Memory B cell (primary cell): ENCODE results near the gene ELF4.
A peak's percentile ranks its signal among the peaks of the same experiment; 100 is the strongest.

Source experiments
- ATAC-seq: fragments of 150-1000 bp; cut with Tn5 transposase; 2 replicates; pipeline ENCODE4 v1.10.0; 2021; ENCODE audit warnings: low read depth, mild to moderate bottlenecking, moderate library complexity
- DNase-seq, 2 donors: peaks; one replicate each; pipeline ENCODE4 v3.0.0; 2022; ENCODE audit warnings: low spot score in 2 of 2
- H3K27ac Mint-ChIP-seq: one replicate; pipeline ENCODE4 v1.8.0; 2022; ENCODE audit warnings: mild to moderate bottlenecking, moderate library complexity, mixed read lengths
- H3K27me3 Mint-ChIP-seq: one replicate; pipeline ENCODE4 v1.8.0; 2022; ENCODE audit warnings: mixed read lengths
- H3K36me3 Mint-ChIP-seq: one replicate; pipeline ENCODE4 v1.8.0; 2022; ENCODE audit warnings: mild to moderate bottlenecking, mixed read lengths
- H3K4me1 Mint-ChIP-seq: one replicate; pipeline ENCODE4 v1.8.0; 2022; ENCODE audit warnings: mixed read lengths
- H3K4me3 Mint-ChIP-seq: one replicate; pipeline ENCODE4 v1.8.0; 2022; ENCODE audit warnings: mild to moderate bottlenecking, moderate library complexity, mixed read lengths
- H3K9me3 Mint-ChIP-seq: one replicate; pipeline ENCODE4 v1.8.0; 2022; ENCODE audit warnings: mixed read lengths

ELF4 gene

DNA sequence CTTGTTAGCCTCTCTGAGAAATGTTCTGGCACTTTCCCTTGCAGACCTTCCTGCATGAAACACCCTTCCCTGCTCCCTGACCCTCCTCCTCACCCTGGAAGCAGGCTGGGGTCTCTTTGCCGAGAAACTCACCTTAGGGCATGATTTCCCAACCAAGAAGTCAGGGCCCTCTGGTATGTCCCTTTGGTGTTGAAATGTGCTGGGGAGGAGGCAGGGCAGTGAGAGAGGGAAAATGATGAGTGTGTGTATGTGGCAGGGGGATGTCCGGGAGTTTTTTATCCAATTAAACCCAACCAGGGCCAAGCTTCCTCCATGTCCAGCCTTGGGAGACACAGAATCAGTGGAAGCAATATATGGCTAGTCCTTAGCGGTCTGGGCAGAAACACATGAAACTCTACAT lies 5.1 kb downstream of the ELF4 start:
- no peak for ATAC-seq
- H3K9me3 Mint-ChIP-seq, result no peaks in the 10 kb centered on the region
- H3K27me3 Mint-ChIP-seq, result no peaks in the 10 kb centered on the region
- peak overlapping the region; percentile 35 for H3K27ac Mint-ChIP-seq
- no peak for DNase-seq
- peaks cover 33% of the 10 kb centered on the region for H3K4me1 Mint-ChIP-seq
- H3K4me3 Mint-ChIP-seq, result no peak overlapping the region
- peaks cover 6% of the 10 kb centered on the region for H3K36me3 Mint-ChIP-seq

DNA sequence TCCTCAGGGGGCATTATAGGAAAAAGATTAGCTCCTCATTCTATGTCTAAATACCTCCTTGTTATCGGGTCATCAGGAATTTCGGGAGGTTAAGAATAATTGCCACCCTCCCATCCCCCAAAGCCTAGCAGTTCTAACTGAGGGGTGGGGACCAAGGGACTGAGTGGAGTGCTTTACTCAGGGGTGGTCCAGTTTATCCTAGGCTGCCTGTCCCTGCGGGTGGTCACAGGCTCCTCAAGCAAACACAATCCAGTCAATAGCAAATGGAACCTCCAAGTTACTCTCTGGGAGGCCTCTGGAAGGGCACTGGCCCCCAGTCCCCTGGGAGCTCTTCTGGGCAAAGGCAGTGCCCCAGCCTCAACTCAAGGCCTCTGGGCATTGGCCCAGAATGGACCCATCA lies 6.7 kb downstream of the ELF4 start:
- H3K4me3 Mint-ChIP-seq, result no peak overlapping the region
- peaks cover 33% of the 10 kb centered on the region for H3K4me1 Mint-ChIP-seq
- H3K27me3 Mint-ChIP-seq, result no peaks in the 10 kb centered on the region
- no peak for DNase-seq
- peaks cover 6% of the 10 kb centered on the region for H3K36me3 Mint-ChIP-seq
- no peak overlapping the region for H3K27ac Mint-ChIP-seq
- no peaks in the 10 kb centered on the region for H3K9me3 Mint-ChIP-seq
- ATAC-seq, result no peak

DNA sequence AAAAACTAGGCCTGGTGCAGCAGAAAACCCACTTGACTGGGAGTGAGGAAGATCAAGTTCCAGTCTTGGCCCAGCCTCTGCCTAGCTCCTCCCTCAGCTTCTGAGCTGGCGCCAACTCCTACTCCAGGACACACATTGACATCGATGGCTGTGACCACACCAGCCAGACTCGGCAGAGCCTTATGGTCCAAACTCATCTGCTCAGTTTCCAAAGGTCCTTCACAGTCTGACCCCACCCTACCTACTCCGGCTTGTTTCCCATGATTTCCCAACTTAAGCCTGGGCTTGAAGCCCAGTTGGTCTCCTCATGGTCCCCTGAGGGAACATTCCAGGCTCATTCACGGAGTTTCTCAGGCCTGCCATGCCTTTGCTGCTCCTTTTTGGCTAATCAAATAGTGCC lies 10.1 kb downstream of the ELF4 start:
- ATAC-seq (no peak), DNase-seq (no peak)
- Mint-ChIP-seq H3K9me3 (no peaks in the 10 kb centered on the region), H3K4me3 (no peak overlapping the region), H3K27ac (peak overlapping the region; percentile 63), H3K36me3 (peaks cover 4% of the 10 kb centered on the region), H3K4me1 (peaks cover 23% of the 10 kb centered on the region), H3K27me3 (no peaks in the 10 kb centered on the region)

DNA sequence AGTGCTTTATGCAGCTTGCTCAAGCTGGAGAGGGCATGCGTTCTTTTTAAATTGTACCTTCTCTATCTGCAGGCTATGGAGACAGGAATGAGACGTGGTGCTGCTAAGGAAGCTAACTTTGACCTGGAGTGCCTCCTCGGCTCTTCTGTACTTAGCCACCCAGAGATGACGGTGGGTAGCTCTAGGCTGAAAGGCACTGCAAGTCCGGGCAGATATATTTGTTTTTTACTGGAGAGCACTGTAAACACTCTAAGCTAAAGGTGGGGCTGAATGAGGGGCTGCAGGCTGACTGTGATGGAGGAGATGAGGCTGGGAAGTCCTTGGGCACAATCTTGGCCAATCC lies 12.1 kb downstream of the ELF4 start:
- H3K36me3 Mint-ChIP-seq, result peaks cover 2% of the 10 kb centered on the region
- DNase-seq (no peak), ATAC-seq (no peak)
- no peaks in the 10 kb centered on the region for H3K27me3 Mint-ChIP-seq
- no peaks in the 10 kb centered on the region for H3K9me3 Mint-ChIP-seq
- no peak overlapping the region for H3K4me3 Mint-ChIP-seq
- peaks cover 12% of the 10 kb centered on the region for H3K4me1 Mint-ChIP-seq
- H3K27ac Mint-ChIP-seq, result no peak overlapping the region

DNA sequence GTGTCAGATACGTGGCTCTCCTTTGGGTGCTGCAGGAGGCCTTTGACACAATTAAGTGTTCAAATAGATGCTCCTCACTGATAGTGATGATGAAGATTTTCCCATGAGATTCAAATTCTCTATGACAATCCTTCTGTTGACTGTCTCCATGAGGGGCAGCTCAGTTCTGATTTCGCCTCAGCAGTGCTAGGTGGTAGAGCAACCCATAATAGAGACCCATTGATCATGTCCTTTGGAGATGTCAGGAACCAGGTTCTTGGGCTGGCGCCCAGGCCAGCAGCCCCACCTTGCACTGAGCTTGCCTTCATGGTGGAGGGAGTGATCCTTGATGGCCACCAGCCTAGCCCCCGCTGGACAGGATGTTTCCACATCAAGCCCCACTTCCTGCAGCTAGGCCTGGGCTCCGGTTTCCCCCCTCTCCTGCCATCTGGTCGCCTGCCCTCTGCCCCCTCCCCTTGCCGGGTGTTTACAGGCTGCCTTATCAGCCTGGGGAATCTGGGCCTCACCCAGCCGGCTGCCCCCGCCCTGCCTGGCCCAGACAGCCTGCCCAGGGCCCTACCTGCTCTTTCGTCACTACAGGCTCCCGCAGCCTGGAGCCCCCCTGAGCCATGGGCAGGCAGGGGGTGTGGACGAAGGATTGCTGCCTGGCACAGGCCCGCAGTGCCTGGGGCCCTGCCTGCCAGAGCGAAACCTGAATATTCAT lies 12.6 kb downstream of the ELF4 start:
- H3K36me3 Mint-ChIP-seq, result peaks cover 2% of the 10 kb centered on the region

DNA sequence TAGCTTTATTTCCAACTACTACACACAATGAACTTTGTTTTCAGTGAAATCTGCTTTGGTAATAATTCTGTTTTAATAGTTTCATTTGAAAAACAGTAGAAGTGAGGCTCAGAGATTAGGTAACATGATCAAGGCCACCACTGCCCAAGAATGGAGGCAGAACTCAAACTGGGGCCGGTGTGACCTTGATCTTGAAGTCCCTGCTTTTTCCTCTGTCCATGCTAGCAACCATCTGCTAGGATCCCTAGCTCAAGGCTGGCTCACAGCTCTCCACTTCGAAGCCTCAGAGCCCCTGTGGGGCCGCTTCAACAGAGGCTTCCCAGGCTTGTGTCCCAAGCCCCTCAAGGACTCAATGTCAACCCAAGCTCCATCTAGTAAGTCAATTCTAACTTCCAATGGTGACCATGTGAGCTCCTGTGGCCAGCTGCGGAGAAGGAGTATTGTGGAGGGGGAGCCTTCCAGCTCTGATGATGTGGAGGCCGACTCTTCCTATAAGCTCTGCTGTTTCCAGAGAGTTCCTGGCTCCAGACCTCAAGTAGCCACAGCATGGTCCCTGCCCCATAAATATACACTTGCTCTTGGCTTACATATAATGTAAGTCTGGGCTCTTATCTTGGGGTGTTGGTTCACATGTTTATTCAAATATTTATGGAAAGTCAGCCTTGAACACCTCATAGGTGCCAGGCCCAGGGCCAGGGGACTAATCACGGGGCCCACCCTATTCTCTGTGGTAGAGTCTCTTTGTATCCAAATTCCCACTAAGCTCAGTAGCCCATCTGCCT lies 14.9 kb downstream of the ELF4 start:
- H3K27me3 Mint-ChIP-seq, result no peaks in the 10 kb centered on the region
- DNase-seq, result no peak
- peak overlapping the region; percentile 41 for H3K27ac Mint-ChIP-seq
- ATAC-seq, result no peak
- no peak overlapping the region for H3K4me3 Mint-ChIP-seq
- no peaks in the 10 kb centered on the region for H3K36me3 Mint-ChIP-seq
- peaks cover 12% of the 10 kb centered on the region for H3K4me1 Mint-ChIP-seq
- H3K9me3 Mint-ChIP-seq, result no peaks in the 10 kb centered on the region

More for the DNA sequence above, 12.6 kb downstream of the ELF4 start:
- Mint-ChIP-seq H3K27ac (no peak overlapping the region), H3K4me3 (no peak overlapping the region), H3K9me3 (no peaks in the 10 kb centered on the region), H3K4me1 (peaks cover 8% of the 10 kb centered on the region), H3K27me3 (no peaks in the 10 kb centered on the region)
- no peak for DNase-seq
- no peak for ATAC-seq

DNA sequence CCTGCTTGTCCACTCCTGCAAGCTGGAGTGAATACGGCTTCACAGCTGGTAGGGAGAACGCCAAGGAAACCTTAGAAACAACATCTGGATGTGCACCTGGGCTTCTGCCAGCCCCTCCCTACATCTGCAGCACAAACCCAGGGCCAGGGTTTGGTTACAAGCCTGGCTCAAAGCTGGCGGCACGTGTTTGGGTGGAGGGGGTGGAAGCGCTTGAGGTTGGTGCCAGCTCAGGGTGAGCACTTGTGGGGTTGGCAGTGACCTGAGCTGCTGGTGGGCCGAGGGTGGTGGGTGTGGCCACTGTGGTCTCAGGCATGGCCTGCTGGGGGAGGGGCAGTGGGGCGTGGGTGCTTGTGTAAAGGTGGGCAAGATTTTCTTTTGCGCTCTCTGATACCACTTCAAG lies 15.6 kb downstream of the ELF4 start:
- Mint-ChIP-seq H3K4me1 (peaks cover 14% of the 10 kb centered on the region), H3K9me3 (no peaks in the 10 kb centered on the region), H3K36me3 (no peaks in the 10 kb centered on the region), H3K27me3 (no peaks in the 10 kb centered on the region), H3K27ac (peak overlapping the region; percentile 41), H3K4me3 (no peak overlapping the region)
- DNase-seq (no peak), ATAC-seq (no peak)

DNA sequence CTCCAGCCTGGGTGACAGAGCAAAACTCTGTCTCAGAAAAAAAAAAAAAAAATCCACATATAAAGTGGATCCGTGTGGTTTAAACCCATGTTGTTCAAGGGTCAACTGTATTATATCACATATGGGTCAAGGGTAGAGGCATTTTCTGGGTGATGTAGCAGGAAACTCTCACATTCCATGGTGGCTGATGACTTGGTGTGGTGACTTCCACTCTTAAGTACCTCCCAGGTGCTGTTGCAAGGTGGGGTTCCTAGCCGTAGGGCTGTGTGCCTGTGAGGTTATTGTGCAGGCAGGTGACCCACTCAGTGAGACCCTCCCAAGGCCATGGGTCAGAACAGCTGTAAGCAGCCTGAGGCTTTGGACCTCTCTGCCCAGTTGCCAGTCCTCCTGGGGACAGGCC lies 17.0 kb downstream of the ELF4 start:
- Mint-ChIP-seq H3K9me3 (no peaks in the 10 kb centered on the region), H3K36me3 (no peaks in the 10 kb centered on the region), H3K27ac (no peak overlapping the region), H3K27me3 (no peaks in the 10 kb centered on the region), H3K4me1 (peaks cover 17% of the 10 kb centered on the region), H3K4me3 (no peak overlapping the region)
- DNase-seq (no peak), ATAC-seq (no peak)

DNA sequence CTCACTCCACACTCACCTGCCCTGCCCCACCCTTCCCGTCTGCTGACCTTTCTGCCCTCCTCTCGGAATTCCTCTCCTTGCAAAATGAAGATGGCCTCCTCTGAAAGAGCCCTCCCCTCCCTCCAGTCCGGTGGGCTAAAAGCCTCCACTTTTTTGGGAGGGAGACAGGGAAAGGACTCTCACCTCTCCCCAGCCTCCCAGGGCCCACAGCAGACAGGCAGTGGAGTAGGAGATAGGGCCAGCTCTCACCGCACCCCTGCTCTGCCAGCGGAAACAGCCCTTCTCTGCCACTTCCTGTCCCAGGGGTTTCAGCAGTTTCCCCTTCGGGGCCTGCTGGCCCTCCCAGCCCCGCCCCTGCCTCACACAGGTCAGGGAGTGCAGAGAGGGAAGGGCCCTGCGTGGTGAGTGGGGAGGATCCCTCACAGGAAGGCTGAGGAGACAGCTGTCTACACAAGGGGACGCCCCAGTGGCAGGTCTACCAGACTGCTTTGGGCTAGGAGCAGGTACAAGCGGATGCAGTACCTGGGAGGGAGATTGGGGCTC lies 18.2 kb downstream of the ELF4 start:
- H3K4me3 Mint-ChIP-seq, result peak overlapping the region; percentile 88
- H3K9me3 Mint-ChIP-seq, result no peaks in the 10 kb centered on the region
- H3K4me1 Mint-ChIP-seq, result peaks cover 19% of the 10 kb centered on the region
- no peaks in the 10 kb centered on the region for H3K27me3 Mint-ChIP-seq
- DNase-seq, result peak; percentile 58 to 70
- H3K36me3 Mint-ChIP-seq, result peaks cover 3% of the 10 kb centered on the region
- peak overlapping the region; percentile 87 for H3K27ac Mint-ChIP-seq
- ATAC-seq, result peak; percentile 94

DNA sequence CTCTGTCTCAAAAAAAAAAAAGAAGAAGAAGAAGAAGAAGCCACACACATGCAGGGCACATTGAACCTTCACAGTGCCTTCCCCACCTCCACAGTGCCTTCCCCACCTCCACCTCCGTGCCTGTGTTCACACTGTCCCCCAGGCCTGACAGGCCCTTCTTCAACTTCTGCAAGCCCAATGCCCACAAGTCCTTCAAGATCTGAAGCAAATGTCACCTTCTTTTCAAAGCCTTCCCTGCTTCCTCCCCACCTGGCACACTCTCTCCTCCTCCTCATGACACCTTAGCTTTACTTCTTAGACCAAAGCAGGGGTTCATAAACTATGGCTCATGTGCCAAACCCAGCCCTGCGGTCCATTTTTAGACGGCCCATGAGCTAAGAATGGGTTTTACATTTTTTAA lies 19.9 kb downstream of the ELF4 start:
- no peaks in the 10 kb centered on the region for H3K27me3 Mint-ChIP-seq
- H3K4me1 Mint-ChIP-seq, result peaks cover 27% of the 10 kb centered on the region
- no peaks in the 10 kb centered on the region for H3K9me3 Mint-ChIP-seq
- peaks cover 3% of the 10 kb centered on the region for H3K36me3 Mint-ChIP-seq
- H3K4me3 Mint-ChIP-seq, result peak overlapping the region; percentile 72
- no peak for ATAC-seq
- peak overlapping the region; percentile 80 for H3K27ac Mint-ChIP-seq
- no peak for DNase-seq

DNA sequence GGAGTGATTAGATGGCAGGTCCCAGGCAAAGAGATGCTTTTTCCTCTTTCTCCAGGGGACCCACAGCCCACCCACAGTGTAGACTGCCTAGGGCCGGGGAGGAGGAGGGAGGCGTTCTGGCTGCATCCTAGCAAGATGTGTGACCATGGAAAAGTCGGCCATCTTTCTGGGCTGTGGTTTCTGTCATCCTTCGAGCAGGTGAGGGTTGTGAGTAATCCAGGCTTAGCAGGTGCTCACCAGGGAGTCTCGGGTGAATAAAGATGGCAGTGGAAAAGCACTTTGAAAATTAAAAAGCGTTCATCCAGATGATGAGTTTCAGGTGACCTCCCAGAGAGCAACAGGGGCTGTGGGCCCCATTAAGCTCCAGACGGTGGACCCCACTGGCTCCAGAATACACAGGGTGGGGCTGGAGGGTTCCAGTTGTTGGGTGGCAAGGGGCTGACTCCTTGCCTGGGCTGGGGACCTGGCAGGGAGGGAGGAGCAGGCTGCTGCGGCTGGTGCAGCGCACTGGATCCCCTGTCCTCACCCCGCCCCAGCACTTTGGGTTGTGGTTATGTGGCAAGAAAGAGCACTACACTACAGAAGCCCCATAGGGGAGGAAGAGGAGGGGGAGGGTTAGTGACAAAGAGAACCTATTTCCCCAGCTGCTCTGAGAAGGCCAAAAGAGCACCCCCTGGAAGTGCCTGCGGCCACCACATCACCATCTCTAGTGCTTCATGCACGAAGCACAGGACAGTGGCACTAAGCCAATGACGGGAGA lies 23.7 kb downstream of the ELF4 start:
- H3K36me3 Mint-ChIP-seq, result peaks cover 3% of the 10 kb centered on the region
- no peaks in the 10 kb centered on the region for H3K27me3 Mint-ChIP-seq
- ATAC-seq, result peak; percentile 53
- peak overlapping the region; percentile 89 for H3K27ac Mint-ChIP-seq
- peaks cover 36% of the 10 kb centered on the region for H3K4me1 Mint-ChIP-seq
- H3K9me3 Mint-ChIP-seq, result no peaks in the 10 kb centered on the region
- H3K4me3 Mint-ChIP-seq, result peak overlapping the region; percentile 85
- peak in 1 of 2 donors; percentile 27 for DNase-seq

DNA sequence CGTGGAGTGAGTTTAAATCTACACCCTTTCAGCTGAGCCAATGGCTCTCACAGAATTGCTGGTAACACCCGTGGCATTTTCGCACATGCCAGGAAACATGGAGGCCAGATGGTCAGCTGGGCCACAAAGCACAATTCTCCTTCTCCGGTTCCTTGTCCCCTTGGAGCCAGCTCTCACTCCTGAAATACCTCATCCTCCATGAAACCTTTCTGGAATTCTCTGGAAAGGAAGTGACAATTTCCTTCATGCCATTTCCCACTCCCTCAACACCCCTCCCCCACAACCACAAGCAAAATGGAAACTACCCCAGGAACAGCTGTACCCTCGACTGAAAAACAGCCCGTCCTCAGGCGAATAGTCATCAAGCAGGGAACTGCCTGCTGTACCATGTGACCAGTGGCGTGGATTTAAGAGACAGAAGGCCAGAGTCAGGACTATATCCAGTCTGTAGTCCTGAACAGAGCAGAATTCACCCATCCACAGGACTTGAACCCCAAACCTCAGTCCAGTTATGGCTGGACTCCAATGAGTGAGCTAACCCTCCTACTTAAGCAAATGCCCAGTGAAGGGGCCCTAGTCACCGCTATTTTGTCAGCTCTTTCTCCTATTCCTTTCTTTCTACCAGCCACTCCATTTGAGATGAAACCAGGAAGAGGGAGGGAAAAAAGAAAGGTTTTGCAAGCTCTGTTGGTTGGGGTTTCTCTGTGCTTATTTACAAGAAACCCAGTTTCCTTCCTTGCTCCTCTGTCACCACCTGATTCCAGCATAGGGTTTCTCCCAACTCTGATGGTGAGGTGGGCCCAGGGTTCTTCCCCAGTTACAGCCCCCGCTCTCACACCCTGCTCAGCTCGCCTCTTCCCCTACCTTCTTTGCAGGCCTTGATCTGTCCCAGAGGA lies 24.5 kb downstream of the ELF4 start:
- H3K27ac Mint-ChIP-seq, result peak overlapping the region; percentile 89
- ATAC-seq, result no peak
- H3K9me3 Mint-ChIP-seq, result no peaks in the 10 kb centered on the region
- peak overlapping the region; percentile 85 for H3K4me3 Mint-ChIP-seq
- H3K36me3 Mint-ChIP-seq, result peaks cover 3% of the 10 kb centered on the region
- H3K4me1 Mint-ChIP-seq, result peaks cover 40% of the 10 kb centered on the region
- no peak for DNase-seq
- no peaks in the 10 kb centered on the region for H3K27me3 Mint-ChIP-seq

DNA sequence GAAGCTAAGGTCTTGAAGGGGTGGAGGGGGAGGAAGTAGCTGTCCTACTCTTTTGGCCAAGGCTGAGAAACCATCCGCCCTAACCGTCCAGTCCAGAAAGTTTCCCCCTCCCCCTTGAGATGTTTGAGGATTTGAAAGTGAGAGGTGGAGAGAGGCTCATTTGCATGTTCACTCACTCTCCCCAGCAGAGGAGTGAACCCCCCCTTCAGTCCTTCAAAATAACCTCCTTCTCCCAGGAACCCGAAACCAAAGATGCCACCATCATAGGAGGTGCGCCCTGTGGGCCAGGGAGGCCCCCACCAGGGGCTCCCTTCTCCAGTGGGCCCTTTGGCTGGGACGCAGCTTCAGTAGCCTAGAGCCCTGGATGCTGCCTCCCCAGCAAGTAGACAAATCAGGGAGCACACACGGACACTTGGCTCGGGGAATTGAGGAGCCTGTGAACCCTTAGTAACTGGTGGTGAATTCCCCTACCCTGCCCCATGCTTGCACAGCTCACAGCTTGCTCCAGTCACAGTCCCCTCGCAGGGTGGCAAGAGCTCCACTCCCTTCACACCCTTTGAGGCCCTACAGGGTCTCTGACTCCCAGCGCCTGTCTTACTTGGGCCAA lies 25.6 kb downstream of the ELF4 start:
- peak; percentile 22 for ATAC-seq
- H3K9me3 Mint-ChIP-seq, result no peaks in the 10 kb centered on the region

More for the DNA sequence above, 25.6 kb downstream of the ELF4 start:
- Mint-ChIP-seq H3K4me3 (peak overlapping the region; percentile 85), H3K36me3 (peaks cover 3% of the 10 kb centered on the region), H3K27ac (peak overlapping the region; percentile 89), H3K4me1 (peaks cover 38% of the 10 kb centered on the region), H3K27me3 (no peaks in the 10 kb centered on the region)
- DNase-seq, result no peak
